Adrenal gland (tissue), 5 donors: ENCODE measurements around the gene OMG.

Experiments
- CTCF ChIP-seq, 6 experiments: fragments of 450-650 bp in 4 of 6; fragments of 200-600 bp in 2 of 6; sonication (generic) in 1 of 6; IDR thresholded peaks; 1 replicate in 5 of 6; 2 replicates in 1 of 6; pipeline versions ENCODE4 v1.5.1 to v1.8.0; 2016 to 2021; ENCODE audit warnings: antibody characterized with exemption in 6 of 6, mild to moderate bottlenecking in 2 of 6, moderate library complexity in 1 of 6
- POLR2A ChIP-seq, 2 donors: fragments of 450-650 bp; IDR thresholded peaks; one replicate each; pipeline ENCODE4 v1.6.1; 2017; ENCODE audit warnings: antibody characterized with exemption in 2 of 2, mild to moderate bottlenecking in 2 of 2, moderate library complexity in 1 of 2
- donor health status: DM: no; HTN: no; CAD: no.

GRCh38 chr17:31321966-31322365, 24.9 kb upstream of the OMG start:
- TF ChIP-seq CTCF (IDR thresholded peaks at IDR 0.05) (no peak), POLR2A (IDR thresholded peaks at IDR 0.05) (no peak)
